Vagina (tissue), 2 donors: ENCODE data around the gene CEP70. TPM values are rescaled to one million over a fixed set of nuclear protein-coding genes. Genes with fewer than 3 reads are reported as not detected.
"Not testable (repeated sequence)": the region's sequence is repeated elsewhere in the genome, so short reads cannot be mapped to it uniquely, and the experiment has no call there.

Source experiments
- DNase-seq, 2 donors: peaks; one replicate each; pipeline ENCODE4 v3.0.0-alpha.2; 2017; ENCODE audit errors: extremely low spot score in 2 of 2
- H3K27ac ChIP-seq: fragments of 200-600 bp; sonication (generic); one replicate; pipeline ENCODE4 v1.5.1; 2019
- H3K27me3 ChIP-seq: fragments of 200-600 bp; sonication (generic); one replicate; pipeline ENCODE4 v1.5.1; 2019
- H3K36me3 ChIP-seq, 2 donors: fragments of 200-600 bp; sonication (generic); one replicate each; pipeline ENCODE4 v1.5.1; 2017 to 2019
- H3K4me1 ChIP-seq: fragments of 200-600 bp; sonication (generic); one replicate; pipeline ENCODE4 v1.5.1; 2019
- H3K4me3 ChIP-seq, 2 donors: fragments of 200-600 bp; sonication (generic); 1 replicate in 1 of 2; 2 replicates in 1 of 2; pipeline ENCODE4 v1.5.1; 2016 to 2019
- H3K9me3 ChIP-seq: fragments of 200-600 bp; sonication (generic); one replicate; pipeline ENCODE4 v1.5.1; 2019
- CTCF ChIP-seq, 3 experiments: fragments of 450-650 bp in 2 of 3; fragments of 200-600 bp in 1 of 3; sonication (generic) in 1 of 3; IDR thresholded peaks; one replicate each; pipeline ENCODE4 v1.5.1; 2017 to 2019; ENCODE audit warnings: antibody characterized with exemption in 3 of 3, mild to moderate bottlenecking in 2 of 3, moderate library complexity in 2 of 3
- POLR2A ChIP-seq, 2 donors: fragments of 450-650 bp; IDR thresholded peaks; one replicate each; pipeline ENCODE4 v1.6.1; 2017; ENCODE audit warnings: antibody characterized with exemption in 2 of 2, mild to moderate bottlenecking in 2 of 2, moderate library complexity in 2 of 2
- POLR2AphosphoS5 ChIP-seq, 2 donors: sonication (generic); formaldehyde crosslinking; IDR thresholded peaks; one replicate each; pipeline ENCODE4 v1.9.0; 2017; ENCODE audit warnings: antibody characterized with exemption in 2 of 2, mild to moderate bottlenecking in 2 of 2, low read depth in 1 of 2; ENCODE audit not compliant: insufficient read depth in 1 of 2
- intact Hi-C: fragments of 100-400 bp; cut with DNase I; formaldehyde crosslinking; loops from one replicate; pipeline ENCODE4 v1.15.1; 2023
- total RNA-seq: library from RNA; depleted of rRNA; stranded (reverse); fragments of >200 nt; gene quantifications from one replicate; pipeline ENCODE4 v1.2.3, GENCODE V29; 2016

Gene CEP70
- total RNA-seq, 1 donor from 2014 or later, result 31.7 TPM

- Histone ChIP-seq H3K9me3 (no peaks in the 10 kb centered on the region), H3K4me3 (no peak overlapping the region), H3K27me3 (no peaks in the 10 kb centered on the region), H3K36me3 (no peaks in the 10 kb centered on the region), H3K4me1 (no peaks in the 10 kb centered on the region), H3K27ac (no peak overlapping the region)
- DNase-seq, result no peak
- no peak for TF ChIP-seq CTCF (IDR thresholded peaks at IDR 0.05)
- TF ChIP-seq POLR2AphosphoS5 (IDR thresholded peaks at IDR 0.05; ENCODE audit: insufficient read depth in 1 of 2, low read depth in 1 of 2), result no peak
- TF ChIP-seq POLR2A (IDR thresholded peaks at IDR 0.05), result no peak
- intact Hi-C loops, result no loop called here
Observed at GRCh38 chr3:138615462-138615861, 21.4 kb upstream of the CEP70 start.

GRCh38 chr3:138609898-138610266 lies 15.8 kb upstream of the CEP70 start:
- TF ChIP-seq POLR2A (IDR thresholded peaks at IDR 0.05) (no peak), POLR2AphosphoS5 (IDR thresholded peaks at IDR 0.05; ENCODE audit: insufficient read depth in 1 of 2, low read depth in 1 of 2) (no peak), CTCF (IDR thresholded peaks at IDR 0.05) (no peak)
- Histone ChIP-seq H3K27ac (peak overlapping the region; percentile 91), H3K4me1 (peaks cover 9% of the 10 kb centered on the region), H3K27me3 (no peaks in the 10 kb centered on the region), H3K36me3 (no peaks in the 10 kb centered on the region), H3K9me3 (no peaks in the 10 kb centered on the region), H3K4me3 (peak overlapping the region; percentile 64 to 87)
- no peak for DNase-seq
- intact Hi-C loops, result loop anchor here (10.0 kb wide), 1 partner anchor 225 kb away; the partner anchor contains the start of gene PIK3CB

- Histone ChIP-seq H3K4me1 (peaks cover 9% of the 10 kb centered on the region), H3K36me3 (no peaks in the 10 kb centered on the region), H3K9me3 (no peaks in the 10 kb centered on the region), H3K4me3 (peak within 1 kb of the TSS; percentile 64 to 87), H3K27me3 (no peaks in the 10 kb centered on the region), H3K27ac (peak within 1 kb of the TSS; percentile 91)
- no peak for DNase-seq
- intact Hi-C loops, result loop anchor here (10.0 kb wide), 1 partner anchor 226 kb away; the partner anchor contains the start of gene PIK3CB
- TF ChIP-seq CTCF (IDR thresholded peaks at IDR 0.05), result no peak
- TF ChIP-seq POLR2AphosphoS5 (IDR thresholded peaks at IDR 0.05; ENCODE audit: insufficient read depth in 1 of 2, low read depth in 1 of 2), result peak in 1 of 2 donors; percentile 59
Observed at GRCh38 chr3:138608322-138609135, 14.5 kb upstream of the CEP70 start, which contains the start of gene FAIM. Gene FAIM (plus strand): TSS chr3:138608771. CDS start chr3:138619727, 10,956 bp downstream.

GRCh38 chr3:138604106-138604595 lies 10.1 kb upstream of the CEP70 start:
- intact Hi-C loops, result loop anchor here (10.0 kb wide), 1 partner anchor 231 kb away; the partner anchor contains the start of gene PIK3CB
- not testable (repeated sequence) for H3K9me3 ChIP-seq, H3K27me3 ChIP-seq, H3K4me1 ChIP-seq, H3K36me3 ChIP-seq, DNase-seq, H3K27ac ChIP-seq, H3K4me3 ChIP-seq

- intact Hi-C loops, result loop anchor here (10.0 kb wide), 1 partner anchor 233 kb away; the partner anchor contains the start of gene PIK3CB
Observed at GRCh38 chr3:138601661-138602060, 7.6 kb upstream of the CEP70 start.

More at GRCh38 chr3:138601661-138602060, 7.6 kb upstream of the CEP70 start:
- not testable (repeated sequence) for H3K27ac ChIP-seq, DNase-seq, H3K27me3 ChIP-seq, H3K4me3 ChIP-seq, H3K4me1 ChIP-seq, H3K36me3 ChIP-seq, H3K9me3 ChIP-seq
